H4 (cell line): ENCODE data around the gene TEX26. TPM values are rescaled to one million over a fixed set of nuclear protein-coding genes. Genes with fewer than 3 reads are reported as not detected.
A peak's percentile ranks its signal among the peaks of the same experiment; 100 is the strongest.

Experiments used
- DNase-seq: peaks from one replicate; pipeline ENCODE4 v3.0.0-alpha.2; 2015; ENCODE audit warnings: low spot score
- total RNA-seq: library from RNA; depleted of rRNA; stranded (reverse); fragments of >200 nt; shearing (Covaris generic); gene quantifications from 2 replicates; pipeline ENCODE4 v1.2.3, GENCODE V29; 2014; rRNA removed

Gene TEX26
- total RNA-seq = not detected in 2 replicates

DNA sequence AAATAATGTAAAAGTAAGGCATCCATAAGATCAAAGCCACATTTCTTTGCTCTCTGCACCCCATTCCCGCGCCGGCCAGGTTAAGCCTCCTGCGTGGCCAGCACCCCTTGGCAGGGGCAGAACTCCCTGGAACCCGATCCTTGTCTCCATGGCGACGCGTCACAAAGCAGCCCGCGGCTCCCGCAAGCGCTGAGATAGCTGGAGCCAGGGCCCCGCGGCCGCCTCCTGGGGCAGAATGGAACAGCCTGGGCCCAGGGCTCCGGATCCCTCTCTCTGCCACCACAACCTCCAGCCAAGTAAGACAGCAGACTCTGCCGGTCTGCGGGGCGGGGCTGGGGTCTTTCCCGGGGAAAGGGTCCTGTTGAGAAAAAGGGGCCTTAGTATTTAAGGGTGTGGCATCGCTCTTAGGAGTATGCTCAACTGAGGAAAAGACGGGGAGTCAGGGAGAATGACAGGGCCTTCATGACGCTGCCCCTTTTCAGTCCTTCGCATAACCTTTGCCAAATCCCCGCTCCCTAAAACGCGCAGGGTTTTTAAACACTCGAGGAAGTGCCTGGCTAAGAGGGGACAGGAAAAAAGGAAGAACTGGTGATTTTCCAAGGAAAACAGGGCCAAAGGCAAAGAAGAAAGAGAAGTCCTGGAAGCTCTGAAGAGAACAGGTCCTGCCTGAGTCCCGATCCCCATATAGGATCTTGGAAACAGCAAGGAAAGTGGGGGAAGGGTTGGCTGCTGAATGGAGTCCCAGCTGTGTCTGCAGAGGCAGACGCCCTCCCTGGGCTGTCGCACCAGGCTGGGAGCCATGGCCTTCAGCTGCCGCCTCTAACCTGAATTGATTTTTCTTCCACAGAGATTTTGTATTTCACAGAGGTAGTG lies at the start of gene TEX26:
Gene TEX26 (plus strand): TSS at position 176 of the 873 bp plus-strand sequence. CDS start 60 bp downstream, at position 236.
- no peak for DNase-seq

DNA sequence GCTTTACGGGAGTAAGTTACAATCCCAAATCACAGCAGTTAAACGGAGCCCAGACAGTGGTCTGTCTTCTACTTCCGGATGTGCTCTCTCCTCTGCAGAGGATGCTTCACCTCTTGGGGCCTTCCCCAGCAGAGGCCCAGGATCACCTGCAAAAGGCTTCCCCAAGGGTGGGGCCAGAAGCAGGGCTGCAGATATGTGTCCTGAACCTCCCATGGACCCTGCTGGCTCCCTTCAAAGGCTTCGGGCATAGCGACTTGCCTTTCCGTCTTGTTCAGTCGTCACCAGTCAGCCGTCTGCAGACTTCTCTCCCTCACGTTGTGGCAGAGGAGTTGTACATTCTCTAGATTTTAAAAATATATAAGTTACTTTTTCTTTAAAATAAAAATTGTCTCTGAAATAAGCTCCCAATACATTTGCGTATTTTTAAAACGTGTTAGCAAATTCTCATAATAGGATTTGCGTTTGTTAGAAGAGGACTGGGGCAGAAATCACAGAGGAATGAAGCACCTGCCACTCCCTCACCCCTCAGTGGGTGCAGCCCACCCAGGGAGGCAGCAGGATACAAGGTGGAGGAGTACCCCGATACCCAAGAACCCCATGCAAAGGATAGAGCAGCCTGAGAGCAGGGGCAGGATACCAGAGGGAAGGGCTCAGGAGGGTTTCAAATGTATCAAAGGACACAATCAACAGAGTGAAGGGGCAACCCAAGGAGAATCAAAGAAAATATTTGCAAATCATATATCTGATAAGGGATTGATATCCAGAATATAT lies 49.3 kb upstream of the TEX26 start:
- no peak for DNase-seq

DNA sequence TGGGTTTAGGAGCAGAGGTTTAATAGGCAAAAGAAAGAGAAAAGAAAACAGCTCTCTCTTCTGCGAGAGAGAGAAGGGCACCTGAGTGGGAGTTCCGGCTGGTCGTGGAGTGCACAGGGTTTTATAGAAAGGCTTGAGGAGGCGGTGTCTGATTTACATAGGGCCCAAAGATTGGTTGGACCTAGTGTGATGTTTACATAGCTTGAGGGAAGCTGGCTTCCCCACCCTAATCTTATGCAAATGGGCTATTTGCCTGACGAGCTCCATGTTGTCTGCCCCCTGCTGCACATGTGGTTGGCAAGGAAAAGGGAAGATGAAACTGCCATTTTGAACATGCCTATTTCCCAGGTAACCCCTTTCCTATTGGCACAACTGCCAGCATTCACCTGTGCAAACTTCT lies 47.9 kb upstream of the TEX26 start:
- peak; percentile 46 for DNase-seq

DNA sequence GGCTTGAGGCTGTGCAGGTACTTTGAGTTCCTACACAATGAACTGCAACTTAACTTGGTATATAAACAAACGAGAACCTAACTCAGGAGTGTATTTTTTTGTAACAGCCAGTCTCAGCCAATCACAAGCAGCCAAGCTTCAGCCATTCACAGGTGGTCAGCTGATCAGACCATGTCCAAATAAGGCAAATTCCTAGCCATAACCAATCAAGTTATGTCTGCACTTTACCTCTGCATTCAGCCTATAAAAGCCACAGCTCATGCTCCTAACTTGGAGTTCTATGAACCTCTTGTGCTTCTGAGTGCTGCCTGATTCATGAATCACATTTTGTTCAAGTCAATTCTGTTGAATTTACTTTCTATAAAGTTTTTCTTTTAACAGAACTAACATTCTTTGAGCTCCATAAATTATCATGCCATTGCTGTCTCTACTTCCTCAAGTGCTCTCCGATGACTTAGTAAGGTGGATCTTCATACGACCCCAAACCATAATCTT lies 43.2 kb upstream of the TEX26 start:
- DNase-seq = no peak

DNA sequence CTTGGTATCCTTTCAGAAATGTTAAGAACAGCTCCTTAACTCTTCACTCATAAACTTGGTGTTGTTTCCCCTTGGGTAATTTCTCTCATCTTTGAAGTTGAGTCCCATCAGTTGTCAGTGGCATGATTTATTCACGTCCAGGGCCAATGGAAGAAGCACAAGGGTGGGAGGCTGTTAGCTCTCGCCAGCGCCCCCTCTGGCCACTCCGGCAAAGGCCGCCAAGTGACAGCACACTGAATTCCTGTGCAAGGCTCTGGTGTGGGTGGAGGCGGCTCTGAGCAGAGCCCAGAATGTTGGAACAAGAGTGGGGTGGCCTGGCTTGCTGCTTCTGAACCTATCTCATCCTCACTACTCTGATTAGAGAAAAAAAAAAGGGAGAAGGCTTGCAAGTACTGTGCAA lies 39.5 kb upstream of the TEX26 start:
- DNase-seq = peak; percentile 21

DNA sequence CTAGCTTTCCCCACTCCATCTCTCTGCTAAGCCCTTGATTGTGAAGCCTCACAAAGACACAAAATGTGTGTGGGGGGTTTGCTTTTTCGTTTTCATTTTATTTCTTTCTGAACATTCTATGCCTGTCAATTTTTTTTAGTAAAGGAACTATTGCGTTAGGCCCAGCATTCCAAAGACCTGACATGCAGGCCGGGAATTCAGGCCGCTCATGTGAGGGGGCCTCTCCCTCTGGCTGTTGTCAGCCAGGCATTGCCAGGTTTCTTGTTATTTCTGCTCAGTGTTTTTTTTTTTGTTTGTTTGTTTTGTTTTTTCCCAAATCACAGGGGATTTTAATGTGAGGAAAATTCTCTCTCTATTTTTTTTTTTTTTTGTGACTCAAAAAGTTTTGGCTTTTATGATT lies 36.7 kb upstream of the TEX26 start:
- peak; percentile 22 for DNase-seq

DNA sequence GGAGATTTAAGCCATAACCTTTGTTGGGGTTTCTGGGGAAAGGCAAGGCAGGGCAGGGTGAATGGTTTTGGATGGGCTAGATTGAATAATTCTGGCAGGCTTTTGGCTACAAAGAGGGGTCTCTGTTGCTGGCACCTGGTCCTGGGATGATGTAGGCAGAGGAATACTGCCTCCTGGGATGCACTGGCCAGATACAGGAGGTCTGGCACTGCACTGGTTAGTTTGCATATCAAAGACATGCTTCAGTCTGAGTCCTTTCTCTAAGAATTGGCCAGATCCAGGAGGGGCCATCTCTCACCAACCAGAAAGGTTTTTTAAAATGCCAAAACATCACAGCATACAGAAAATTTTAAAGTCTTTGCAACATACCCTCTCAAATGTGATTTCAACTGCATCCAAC lies 34.4 kb upstream of the TEX26 start:
- no peak for DNase-seq

DNA sequence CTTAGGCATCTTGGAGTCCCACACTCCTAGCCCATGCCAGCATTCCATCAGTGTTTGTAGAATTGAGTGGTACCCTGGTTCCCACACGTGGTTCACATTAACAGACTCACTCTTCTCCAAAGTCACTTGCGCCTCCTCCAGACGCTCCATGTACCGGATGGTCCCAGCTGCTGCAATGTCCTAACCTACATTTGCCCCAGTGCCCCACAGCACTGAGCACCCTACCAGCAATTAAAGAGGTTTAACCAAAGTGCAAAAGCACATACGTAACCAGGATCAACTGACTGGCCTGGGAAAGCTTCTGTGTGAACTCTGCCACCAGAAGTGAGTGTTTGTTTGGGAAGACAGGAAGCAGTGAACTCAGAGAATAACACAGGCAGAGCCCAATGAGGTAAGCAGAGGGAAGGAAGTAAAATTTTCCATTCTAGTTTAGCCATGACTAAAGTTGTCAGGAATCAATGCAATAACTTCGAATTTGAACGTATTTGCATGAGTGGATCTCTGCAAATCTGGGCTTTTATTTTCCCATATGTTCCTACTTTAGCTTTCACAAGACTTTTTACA lies 33.7 kb upstream of the TEX26 start:
- peak; percentile 80 for DNase-seq

DNA sequence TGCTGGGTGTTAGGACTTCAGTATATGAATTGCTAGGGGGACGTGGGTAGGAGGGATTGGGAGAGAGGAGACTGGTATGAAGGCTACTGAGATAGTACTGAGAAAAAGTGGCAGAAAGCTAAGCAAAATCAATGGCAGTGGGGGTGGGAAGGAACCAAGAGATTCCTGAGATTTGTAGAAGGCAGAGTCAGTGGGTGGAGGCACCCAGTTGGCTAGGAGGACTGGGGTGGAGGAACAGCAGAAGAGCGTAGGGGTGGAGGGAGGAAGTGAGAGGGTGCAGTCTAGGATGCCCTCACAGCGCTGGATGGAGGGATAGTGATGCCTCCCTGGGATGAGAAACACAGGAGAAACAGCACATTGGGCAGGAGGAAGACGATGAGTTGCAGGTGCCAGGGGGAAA lies 32.0 kb upstream of the TEX26 start:
- DNase-seq = no peak

DNA sequence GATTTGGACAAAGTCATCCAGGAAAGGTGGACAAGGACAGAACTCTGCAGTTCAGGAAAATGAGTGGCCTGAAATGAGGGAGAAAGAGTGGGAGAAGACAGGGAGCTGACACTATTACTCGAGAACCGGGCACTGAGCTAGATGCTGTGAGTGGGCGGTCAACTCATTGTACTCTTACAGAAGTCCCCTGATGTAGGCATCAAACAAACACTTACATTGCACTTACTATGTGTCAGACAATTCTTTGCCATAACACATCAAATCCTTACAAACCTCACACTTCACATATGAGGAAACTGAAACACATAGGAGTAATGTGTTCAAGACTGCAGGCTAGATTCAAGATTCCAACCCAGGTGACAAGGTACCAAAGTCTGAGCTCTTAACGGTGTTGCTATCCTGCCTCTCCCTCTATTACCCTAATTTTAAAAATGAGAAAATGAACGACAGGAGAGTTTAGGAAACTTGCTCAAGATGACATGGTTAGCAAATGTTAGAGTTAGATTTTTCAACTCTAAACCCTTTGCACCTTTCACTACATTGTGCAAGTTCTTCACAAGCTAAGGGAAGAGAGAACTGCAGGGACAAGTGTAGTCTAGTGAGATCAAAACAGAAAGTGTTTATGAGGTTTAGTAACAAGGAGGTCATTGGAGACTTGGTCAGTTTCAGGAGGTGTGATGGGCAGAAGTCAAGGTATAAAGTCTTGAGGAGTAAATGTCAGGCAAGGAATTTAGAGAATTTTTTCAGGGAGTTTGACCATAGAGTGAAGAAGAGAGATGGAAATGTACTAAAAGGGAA lies 31.3 kb upstream of the TEX26 start:
- DNase-seq = no peak

DNA sequence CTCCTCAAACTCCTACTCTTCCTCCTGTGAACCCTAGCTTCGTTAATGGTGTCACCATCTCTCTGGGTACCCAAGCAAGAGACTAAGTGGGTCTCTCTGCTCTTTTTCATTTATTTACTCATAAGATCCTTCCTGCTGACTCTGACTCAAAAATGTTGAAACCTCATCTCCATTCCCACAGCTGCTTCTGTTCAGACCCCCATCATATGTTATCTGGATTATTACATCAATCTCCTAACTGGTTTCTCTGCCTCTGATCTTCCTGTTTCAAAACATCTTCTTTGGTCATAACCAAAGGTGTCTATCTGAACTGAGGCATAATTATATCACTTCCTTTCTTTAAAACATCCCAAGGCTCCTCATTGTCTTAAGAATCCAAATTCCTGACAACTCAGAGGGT lies 28.4 kb upstream of the TEX26 start:
- no peak for DNase-seq

DNA sequence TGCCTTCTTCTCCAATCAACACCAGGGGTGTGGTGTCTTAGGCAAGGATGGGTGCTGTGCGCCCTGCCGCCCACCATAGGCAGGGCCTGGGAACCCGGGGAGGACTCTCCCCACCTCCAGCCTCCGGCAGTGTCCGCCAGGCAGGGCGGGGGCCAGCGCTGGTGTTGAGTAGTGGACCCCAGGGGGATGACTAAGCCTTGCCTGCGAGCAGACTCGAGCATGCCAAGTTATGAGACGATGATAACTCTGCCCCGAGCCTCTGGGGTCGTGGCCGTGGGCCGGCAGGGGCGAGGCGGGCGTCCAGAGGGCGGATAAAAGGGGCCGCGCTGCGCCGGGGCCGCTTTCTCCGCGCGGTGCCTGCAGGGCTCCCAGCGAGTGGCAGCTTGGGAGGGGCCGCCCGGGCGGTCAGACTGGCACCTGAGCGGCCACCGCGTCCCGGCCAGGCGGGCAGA lies 26.5 kb upstream of the TEX26 start, which contains the start of gene MEDAG:
Gene MEDAG (plus strand): TSS at position 340 of the 452 bp plus-strand sequence. CDS start 245 bp downstream, outside the sequence.
- DNase-seq = no peak

DNA sequence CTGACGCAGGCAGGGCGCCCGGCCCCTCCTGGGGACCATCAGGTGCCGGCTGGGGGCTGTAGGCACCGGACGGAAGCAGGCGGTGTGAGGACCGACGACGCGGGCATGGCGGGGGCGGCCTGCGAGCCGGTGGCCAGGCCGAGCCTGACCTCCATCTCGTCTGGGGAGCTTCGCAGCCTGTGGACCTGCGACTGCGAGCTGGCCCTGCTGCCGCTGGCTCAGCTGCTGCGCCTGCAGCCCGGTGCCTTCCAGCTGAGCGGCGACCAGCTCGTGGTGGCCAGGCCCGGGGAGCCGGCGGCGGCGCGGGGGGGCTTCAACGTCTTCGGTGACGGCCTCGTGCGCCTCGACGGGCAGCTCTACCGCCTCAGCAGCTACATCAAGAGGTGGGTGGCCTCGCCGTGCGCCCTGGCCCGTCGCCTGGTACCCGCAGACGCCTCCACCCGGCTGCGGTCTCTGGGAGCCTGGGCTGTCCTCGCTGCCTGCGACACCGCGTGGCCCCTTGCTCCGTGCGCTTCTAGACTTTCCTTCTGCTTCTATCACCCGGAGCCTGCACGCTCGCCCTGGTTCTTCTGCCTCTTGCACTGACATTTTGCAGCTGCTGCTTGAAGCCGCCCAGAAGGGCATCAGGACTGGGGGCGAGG lies 25.9 kb upstream of the TEX26 start:
- no peak for DNase-seq

DNA sequence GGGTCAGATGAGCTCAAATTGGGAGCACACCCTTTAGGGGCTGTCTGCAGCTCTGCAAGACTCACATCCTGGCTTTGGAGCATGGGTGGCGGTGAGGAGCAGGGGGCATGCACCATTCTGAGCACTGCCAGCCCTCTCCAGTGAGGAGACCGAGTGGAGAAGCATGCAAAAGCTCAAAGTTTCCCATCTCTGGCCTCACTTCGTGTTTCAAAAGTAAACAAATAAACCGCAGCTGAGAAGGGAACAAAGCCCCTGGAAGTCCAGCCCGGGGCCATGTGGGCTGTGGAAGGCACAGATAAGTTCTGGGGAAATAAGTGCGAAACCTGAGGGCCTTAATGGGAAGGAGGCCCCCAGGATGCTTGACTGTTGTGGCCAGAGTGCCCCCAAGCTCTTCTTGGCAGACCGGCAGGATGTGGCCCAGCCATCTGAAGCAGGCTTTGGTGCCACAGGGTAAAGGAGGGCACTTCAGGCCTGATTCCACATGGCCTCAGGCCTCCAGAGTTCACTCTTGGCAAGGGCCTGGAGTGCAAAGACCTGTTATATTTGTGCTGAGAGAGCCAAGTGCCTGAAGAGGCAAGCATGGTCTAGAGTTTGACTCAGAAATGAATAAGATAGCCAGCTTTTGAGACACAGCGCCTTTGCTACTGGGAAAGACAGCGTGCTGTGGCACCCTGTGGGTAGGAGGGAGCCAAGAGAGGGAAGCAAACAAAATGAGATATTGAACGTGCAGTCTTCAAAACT lies 25.2 kb upstream of the TEX26 start:
- peak; percentile 85 for DNase-seq

DNA sequence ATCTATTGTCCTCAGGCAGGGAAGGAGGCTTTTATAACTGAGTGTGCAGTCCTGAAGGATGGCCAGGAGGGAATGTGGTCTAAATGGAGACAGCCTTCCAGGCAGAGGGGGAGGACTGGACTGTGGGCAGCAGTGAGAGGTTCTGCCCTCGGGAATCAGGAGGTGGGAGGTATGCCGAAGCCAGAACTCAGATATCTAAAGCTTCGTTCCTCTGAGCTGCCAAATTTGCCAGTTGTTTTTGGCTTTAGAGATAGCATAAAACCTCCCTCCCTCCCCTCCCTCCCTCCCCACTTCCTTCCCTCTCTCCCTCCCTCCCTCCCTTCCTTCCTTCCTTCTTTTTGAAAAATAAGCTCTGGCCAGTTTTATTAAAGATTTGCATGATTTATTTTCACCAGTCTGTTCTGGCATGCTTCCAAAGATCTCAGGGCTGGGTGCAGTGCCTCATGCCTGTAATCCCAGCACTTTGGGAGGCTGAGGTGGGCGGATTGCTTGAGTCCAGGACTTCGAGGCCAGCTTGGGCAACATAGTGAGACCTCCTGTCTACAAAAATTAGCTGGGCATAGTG lies 24.0 kb upstream of the TEX26 start:
- peak; percentile 35 for DNase-seq

DNA sequence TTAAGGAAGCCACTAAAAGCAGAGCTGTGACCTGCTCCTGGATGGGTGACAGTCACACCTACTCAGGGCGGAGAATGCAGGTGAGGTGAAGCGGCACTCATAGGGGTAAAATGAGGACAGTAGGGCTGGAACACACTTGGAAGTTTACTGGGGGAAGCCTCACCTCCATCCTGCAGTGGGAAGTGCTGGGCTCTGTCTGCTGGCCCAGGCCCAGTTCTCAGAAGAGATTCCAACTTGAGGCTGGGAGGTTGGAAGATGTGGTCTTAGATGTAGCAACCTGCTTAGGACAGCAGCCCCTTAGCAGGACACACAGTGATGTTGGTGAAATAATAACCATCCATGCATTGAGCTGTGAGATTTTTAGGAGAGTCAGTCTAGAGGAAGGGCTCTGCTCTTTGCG lies 21.8 kb upstream of the TEX26 start:
- no peak for DNase-seq

DNA sequence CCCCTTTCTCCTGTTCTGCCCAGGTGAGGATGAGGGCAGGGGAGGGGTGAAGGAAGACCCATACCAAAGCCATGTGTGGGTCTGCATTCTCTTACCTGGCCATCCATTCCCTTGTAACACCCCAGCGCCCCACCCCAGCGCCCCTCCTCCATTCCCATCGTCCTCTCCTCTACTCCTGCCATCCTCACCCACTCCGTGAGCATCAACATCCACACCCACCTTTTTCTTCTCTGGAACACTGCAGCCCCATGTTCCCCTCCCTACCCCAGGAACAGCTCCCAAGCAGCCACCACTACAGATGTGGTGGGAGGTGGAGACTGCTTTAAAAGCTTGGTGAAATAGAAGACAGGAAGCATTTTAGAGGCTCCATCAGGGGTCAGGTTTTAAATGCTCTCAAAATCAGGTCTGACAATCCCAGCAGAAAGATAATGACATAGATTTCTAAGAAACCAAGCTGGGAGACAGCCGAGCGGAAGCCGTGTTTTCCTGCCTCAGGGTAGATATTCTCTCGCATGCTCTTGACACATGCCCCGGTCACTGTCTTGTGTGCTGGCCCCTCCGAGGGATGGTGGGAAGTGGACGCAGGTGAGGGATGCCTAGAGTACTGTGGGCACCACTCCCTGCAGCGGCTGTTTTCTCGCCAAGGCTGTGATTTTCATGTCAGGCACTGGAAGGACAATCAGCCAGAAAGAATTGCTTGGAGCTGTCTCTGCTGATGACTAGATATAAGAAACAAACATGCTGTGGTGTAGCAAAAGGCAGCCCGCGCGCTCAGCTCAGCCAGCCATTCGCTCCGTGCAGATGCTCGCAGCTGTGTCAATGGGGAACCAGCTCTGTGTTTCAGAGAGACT lies 16.5 kb upstream of the TEX26 start:
- DNase-seq = no peak

DNA sequence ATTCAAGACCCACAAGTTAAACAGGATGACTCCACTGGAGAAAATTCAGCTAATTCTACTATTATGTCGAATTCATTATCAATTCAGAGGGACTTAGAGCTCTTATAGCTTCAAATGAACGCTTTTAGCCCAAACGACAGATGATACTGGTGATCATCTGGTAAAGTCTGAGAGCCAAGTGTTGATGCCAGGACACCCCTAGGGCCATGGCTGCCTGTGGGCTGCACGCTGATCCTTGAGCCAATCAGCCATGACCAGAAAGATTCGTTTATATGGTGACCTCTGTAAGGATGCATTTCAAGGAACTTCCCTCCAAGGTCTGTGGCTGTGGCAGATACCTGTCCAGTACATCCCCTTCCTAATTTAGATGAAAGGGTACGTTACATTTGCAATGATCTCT lies 15.5 kb upstream of the TEX26 start:
- no peak for DNase-seq
